Adrenal gland (tissue), 5 donors: ENCODE data around the gene EFNB1.

Experiments used
- CTCF ChIP-seq, 6 experiments: fragments of 450-650 bp in 4 of 6; fragments of 200-600 bp in 2 of 6; sonication (generic) in 1 of 6; IDR thresholded peaks; 1 replicate in 5 of 6; 2 replicates in 1 of 6; pipeline versions ENCODE4 v1.5.1 to v1.8.0; 2016 to 2021; ENCODE audit warnings: antibody characterized with exemption in 6 of 6, mild to moderate bottlenecking in 2 of 6, moderate library complexity in 1 of 6
- POLR2A ChIP-seq, 2 donors: fragments of 450-650 bp; IDR thresholded peaks; one replicate each; pipeline ENCODE4 v1.6.1; 2017; ENCODE audit warnings: antibody characterized with exemption in 2 of 2, mild to moderate bottlenecking in 2 of 2, moderate library complexity in 1 of 2
- donor health status: DM: no; HTN: no; CAD: no.

DNA sequence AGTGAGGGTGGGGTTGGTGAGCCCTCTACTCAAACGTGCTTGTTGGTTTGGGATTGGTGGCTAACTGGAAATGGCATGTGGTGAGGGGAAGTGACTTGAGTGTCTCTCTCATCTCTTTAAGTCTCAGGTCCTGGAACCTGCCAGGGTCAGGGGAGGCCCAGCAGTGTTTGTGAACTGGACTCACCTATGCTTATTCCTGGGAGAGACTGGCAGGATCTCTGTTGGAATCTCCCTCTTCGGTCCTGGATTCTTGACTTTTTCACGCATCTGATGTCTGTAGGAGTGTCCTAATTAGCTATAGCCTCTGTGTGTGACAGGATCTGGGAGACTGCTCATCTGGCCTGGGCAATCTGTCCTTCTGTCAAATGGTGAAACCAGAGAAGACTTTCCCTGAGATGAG is 7.2 kb upstream of the EFNB1 start:
- TF ChIP-seq CTCF (IDR thresholded peaks at IDR 0.05), result no peak
- no peak for TF ChIP-seq POLR2A (IDR thresholded peaks at IDR 0.05)
